H1 (cell line): Measurements from ENCODE around the gene RCE1. TPM values are rescaled to one million over a fixed set of nuclear protein-coding genes. Genes with fewer than 3 reads are reported as not detected.

Source experiments
- CTCF ChIP-seq, 3 experiments: IDR thresholded peaks; 1 replicate in 2 of 3; 2 replicates in 1 of 3; pipeline versions ENCODE4 v1.5.1 to v1.6.1; 2011; ENCODE audit warnings: low read length in 3 of 3, mild to moderate bottlenecking in 3 of 3, inconsistent platforms in 2 of 3, low read depth in 1 of 3, moderate library complexity in 1 of 3; ENCODE audit not compliant: insufficient read depth in 1 of 3; ENCODE audit errors: control extremely low read depth in 1 of 3
- KDM1A ChIP-seq: fragments of 200-600, 300-600 bp; sonication (generic); IDR thresholded peaks from 2 replicates; pipeline ENCODE4 v1.7.1; 2016; ENCODE audit warnings: mild to moderate bottlenecking, low read length, borderline replicate concordance
- KDM5A ChIP-seq: fragments of 200-600 bp; IDR thresholded peaks from 2 replicates; pipeline ENCODE4 v1.7.1; 2012; ENCODE audit warnings: mild to moderate bottlenecking, low read length, inconsistent platforms, mixed read lengths
- polyA plus RNA-seq, 7 experiments: library from polyadenylated mRNA; depleted of rRNA in 3 of 7; stranded (reverse) in 5 of 7; unstranded in 2 of 7; fragments of >200 nt in 5 of 7; fragments of 200-250 nt in 2 of 7; gene quantifications; 1 replicate in 5 of 7; 2 replicates in 1 of 7; 4 replicates in 1 of 7; pipeline versions ENCODE4 v1.2.1 to v1.2.3, GENCODE V29; 2011 to 2013; ENCODE audit warnings: missing spikeins in 2 of 7, mixed read lengths in 2 of 7
- total RNA-seq: library from RNA; stranded (reverse); fragmentation: NEBNext Ultra II Directional; extraction: Animal tissue kit (Norgen Biotek cat#: 25700); gene quantifications from 2 replicates; pipeline ENCODE4 v1.2.1, GENCODE V29; 2021

Gene RCE1
- total and polyA plus RNA-seq, 2 of the 8 experiments (the other 6 are each of a cell fraction or from before 2014, with no cell fraction given), result 35.8 to 84.8 TPM

GRCh38 chr11:66879000-66879399 lies 35.8 kb downstream of the RCE1 start (continued):
- TF ChIP-seq KDM1A (no peak), KDM5A (no peak), CTCF (IDR thresholded peaks at IDR 0.05; ENCODE audit: control extremely low read depth in 1 of 3, insufficient read depth in 1 of 3, low read depth in 1 of 3, low read length in 3 of 3) (no peak)
